A549 (cell line): ENCODE data around the gene SH3BGR. TPM values are rescaled to one million over a fixed set of nuclear protein-coding genes. Genes with fewer than 3 reads are reported as not detected.

Experiments
- ATAC-seq, 2 experiments: fragments of 200-7000 bp in 1 of 2; fragments of >200 bp in 1 of 2; cut with Nextera tagmentation in 1 of 2; cut with Tn5 transposase in 1 of 2; 3 replicates each; pipeline versions ENCODE4 v1.8.0 to v1.9.1; 2018 to 2020; ENCODE audit warnings: mild to moderate bottlenecking in 1 of 2, moderate library complexity in 1 of 2
- CTCF ChIA-PET: fragments of 300-600 bp; sonication (Branson Sonifier 250); formaldehyde crosslinking; extraction: SDS; loops from one replicate; lab custom pipeline; 2021; ENCODE audit warnings: antibody characterized with exemption, inconsistent platforms; lab: Yijun Ruan, JAX
- POLR2A ChIA-PET: fragments of 350-600 bp; formaldehyde crosslinking; extraction: SDS; loops from one replicate; lab custom pipeline; 2021; ENCODE audit warnings: antibody characterized with exemption, inconsistent platforms; lab: Yijun Ruan, JAX
- DNase-seq, 2 experiments: peaks; one replicate each; pipeline versions ENCODE4 v3.0.0 to v3.0.0-alpha.2; 2011 to 2016; ENCODE audit warnings: low read depth in 1 of 2, low spot score in 1 of 2
- FAIRE-seq: peaks from 2 replicates; lab custom pipeline; 2011; peaks lifted over from hg19 to GRCh38; lab: Jason Lieb, UNC
- H3K27ac ChIP-seq, 2 experiments: fragments of >200 bp; sonication (Bioruptor Twin); formaldehyde crosslinking; 3 replicates each; pipeline ENCODE4 v1.5.1; 2016 to 2017
- H3K4me1 ChIP-seq: fragments of >200 bp; sonication (Bioruptor Twin); formaldehyde crosslinking; 3 replicates; pipeline ENCODE4 v1.6.1; 2016
- H3K4me2 ChIP-seq: fragments of >200 bp; sonication (Bioruptor Twin); formaldehyde crosslinking; 3 replicates; pipeline ENCODE4 v1.6.1; 2016
- H3K4me3 ChIP-seq: fragments of >200 bp; sonication (Bioruptor Twin); formaldehyde crosslinking; 3 replicates; pipeline ENCODE4 v1.5.1; 2016
- H3K9me3 ChIP-seq: fragments of >200 bp; sonication (Bioruptor Twin); formaldehyde crosslinking; 3 replicates; pipeline ENCODE4 v1.6.1; 2016
- BCL3 ChIP-seq: fragments of >200 bp; sonication (Bioruptor Twin); formaldehyde crosslinking; IDR thresholded peaks from 3 replicates; pipeline ENCODE4 v1.6.1; 2016
- CBX8 ChIP-seq: fragments of 200-600 bp; sonication (generic); IDR thresholded peaks from 2 replicates; pipeline ENCODE4 v1.6.1; 2016
- EHMT2 ChIP-seq: fragments of 200-600 bp; sonication (generic); IDR thresholded peaks from 2 replicates; pipeline ENCODE4 v1.6.1; 2016; ENCODE audit warnings: antibody characterized with exemption, low read depth, mild to moderate bottlenecking, moderate library complexity
- ELK1 ChIP-seq: fragments of 150-350 bp; IDR thresholded peaks from 2 replicates; pipeline ENCODE4 v1.6.1; 2014; ENCODE audit warnings: low read depth, mild to moderate bottlenecking, low read length
- ESRRA ChIP-seq: fragments of 150-350 bp; IDR thresholded peaks from 2 replicates; pipeline ENCODE4 v1.6.1; 2014; ENCODE audit warnings: mild to moderate bottlenecking, low read length, borderline replicate concordance
- FOSB ChIP-seq: fragments of 250-450 bp; sonication (Bioruptor Pico); IDR thresholded peaks from 2 replicates; pipeline ENCODE4 v1.5.0; 2020; ENCODE audit warnings: mild to moderate bottlenecking, moderate library complexity
- HDAC2 ChIP-seq: fragments of 200-600 bp; sonication (generic); IDR thresholded peaks from 2 replicates; pipeline ENCODE4 v1.6.1; 2016
- HOXA7 ChIP-seq: fragments of 250-450 bp; sonication (Bioruptor Pico); IDR thresholded peaks from 2 replicates; pipeline ENCODE4 v1.5.0; 2020; ENCODE audit warnings: mild to moderate bottlenecking, moderate library complexity
- JUN ChIP-seq, 2 experiments: fragments of >200 bp; sonication (Bioruptor Twin); formaldehyde crosslinking; IDR thresholded peaks; 2 replicates in 1 of 2; 3 replicates in 1 of 2; pipeline ENCODE4 v1.6.1; 2016 to 2017
- JUNB ChIP-seq: fragments of >200 bp; sonication (Bioruptor Twin); formaldehyde crosslinking; IDR thresholded peaks from 2 replicates; pipeline ENCODE4 v1.6.1; 2016
- KDM5A ChIP-seq: fragments of 200-600 bp; sonication (generic); IDR thresholded peaks from 2 replicates; pipeline ENCODE4 v1.6.1; 2016; ENCODE audit warnings: antibody characterized with exemption, mild to moderate bottlenecking
- NFE2L2 ChIP-seq: fragments of 150-350 bp; conservative IDR thresholded peaks from 2 replicates; pipeline ENCODE4 v1.6.1; 2014; ENCODE audit warnings: low read length
- POLR2A ChIP-seq: IDR thresholded peaks from 2 replicates; pipeline ENCODE4 v1.6.1; 2012; ENCODE audit warnings: mild to moderate bottlenecking, low read length
- POLR2AphosphoS2 ChIP-seq: conservative IDR thresholded peaks from 2 replicates; pipeline ENCODE4 v1.6.1; 2012; ENCODE audit warnings: low read length, improper control_type of control experiment, inconsistent platforms
- RAD21 ChIP-seq, 2 experiments: fragments of >200 bp in 1 of 2; sonication (Bioruptor Twin) in 1 of 2; formaldehyde crosslinking in 1 of 2; IDR thresholded peaks in 1 of 2; conservative IDR thresholded peaks in 1 of 2; 2 replicates in 1 of 2; 3 replicates in 1 of 2; pipeline ENCODE4 v1.6.1; 2012 to 2018; ENCODE audit warnings: inconsistent platforms in 1 of 2
- RCOR1 ChIP-seq: fragments of 150-350 bp; IDR thresholded peaks from 2 replicates; pipeline ENCODE4 v1.6.1; 2014; ENCODE audit warnings: antibody characterized with exemption, low read length, low read depth
- REST ChIP-seq: fragments of 200-600 bp; sonication (generic); IDR thresholded peaks from 2 replicates; pipeline ENCODE4 v1.6.1; 2016; ENCODE audit warnings: antibody characterized with exemption, mild to moderate bottlenecking, moderate library complexity
- RFX5 ChIP-seq: fragments of 450-650 bp; IDR thresholded peaks from 2 replicates; pipeline ENCODE4 v1.7.1; 2014; ENCODE audit warnings: antibody characterized with exemption, mild to moderate bottlenecking, moderate library complexity
- SMC3 ChIP-seq: fragments of >200 bp; sonication (Bioruptor Twin); formaldehyde crosslinking; IDR thresholded peaks from 3 replicates; pipeline ENCODE4 v1.6.1; 2018; ENCODE audit warnings: inconsistent platforms
- TP53 ChIP-seq: fragments of 250-450 bp; sonication (Bioruptor Pico); IDR thresholded peaks from 2 replicates; pipeline ENCODE4 v1.5.0; 2021; ENCODE audit warnings: mild to moderate bottlenecking, moderate library complexity
- ZC3H11A ChIP-seq: fragments of 450-650 bp; IDR thresholded peaks from 2 replicates; pipeline ENCODE4 v1.6.1; 2014; ENCODE audit warnings: antibody characterized with exemption, mild to moderate bottlenecking
- WGBS: methylation state at CpG from one replicate; pipeline ENCODE4 v1.1.6; 2017; ENCODE audit errors: missing lambda C conversion rate; 5-methylcytosine and 5-hydroxymethylcytosine counted together
- polyA plus RNA-seq, 4 experiments: library from polyadenylated mRNA; depleted of rRNA in 3 of 4; stranded (reverse); fragments of >200 nt; fragmentation: RNase III in 1 of 4; extraction: RNeasy Plus Mini Kit Qiagen cat#74134 plus additional on column Dnase treatment in 1 of 4; gene quantifications; 2 replicates in 3 of 4; 3 replicates in 1 of 4; pipeline ENCODE4 v1.2.3, GENCODE V29; 2011 to 2017

Gene SH3BGR
- polyA plus RNA-seq, 2 of the 4 experiments (the other 2 are of a cell fraction), result 1.0 to 3.0 TPM

GRCh38 chr21:39510240-39510639 lies 58.5 kb downstream of the SH3BGR start:
- FAIRE-seq (no peak), DNase-seq (no peak), ATAC-seq (no peak)
- TF ChIP-seq HDAC2 (no peak), EHMT2 (no peak), SMC3 (no peak), ZC3H11A (no peak), REST (no peak), FOSB (no peak), ESRRA (no peak), KDM5A (no peak), BCL3 (no peak), RFX5 (no peak), CBX8 (no peak), POLR2AphosphoS2 (no peak), RAD21 (conservative IDR thresholded peaks at IDR 0.05 in 1 of 2, IDR thresholded peaks at IDR 0.05 in 1 of 2) (no peak)
- POLR2A ChIA-PET, result no interaction called here
- Histone ChIP-seq H3K4me1 (no peaks in the 10 kb centered on the region), H3K9me3 (no peaks in the 10 kb centered on the region), H3K4me3 (no peak overlapping the region), H3K27ac (no peak overlapping the region), H3K4me2 (no peak overlapping the region)
- whole genome bisulfite sequencing, result 76% methylated on average over 1 of the region's 1 CpG
- CTCF ChIA-PET, result no interaction called here

GRCh38 chr21:39511102-39511501 lies 59.3 kb downstream of the SH3BGR start:
- TF ChIP-seq JUNB (no peak), POLR2A (no peak), HDAC2 (no peak), ELK1 (no peak), POLR2AphosphoS2 (no peak), RCOR1 (no peak), ESRRA (no peak), NFE2L2 (no peak), ZC3H11A (no peak), JUN (IDR thresholded peaks at IDR 0.05) (no peak), CBX8 (no peak), HOXA7 (CRISPR knock-in tag) (no peak), TP53 (no peak)
- H3K9me3 ChIP-seq, result no peaks in the 10 kb centered on the region
- CTCF ChIA-PET, result no interaction called here
- H3K4me2 ChIP-seq, result no peak overlapping the region
- no peak for DNase-seq
- H3K27ac ChIP-seq, result no peak overlapping the region
- no peak for ATAC-seq
- no peak overlapping the region for H3K4me3 ChIP-seq
- H3K4me1 ChIP-seq, result no peaks in the 10 kb centered on the region
- WGBS, result 62% methylated on average over 3 of the region's 3 CpGs
- no peak for FAIRE-seq
- POLR2A ChIA-PET, result no interaction called here
